CD4-positive, alpha-beta T cell (primary cell): ENCODE data around the gene SAP30BP. TPM values are rescaled to one million over a fixed set of nuclear protein-coding genes. Genes with fewer than 3 reads are reported as not detected.
A peak's percentile ranks its signal among the peaks of the same experiment; 100 is the strongest.

Source experiments
- ATAC-seq: fragments of 200-7000 bp; cut with Tn5 transposase; one replicate; pipeline ENCODE4 v1.10.0; 2022; ENCODE audit warnings: mild to moderate bottlenecking; ENCODE audit not compliant: poor library complexity
- CTCF ChIA-PET: fragments of 350-600 bp; sonication (Branson Sonifier 250); formaldehyde crosslinking; loops from one replicate; lab custom pipeline; 2021; ENCODE audit warnings: antibody characterized with exemption, inconsistent platforms; lab: Charles Lee
- POLR2A ChIA-PET: fragments of 350-600 bp; sonication (Branson Sonifier 250); formaldehyde crosslinking; loops from one replicate; lab custom pipeline; 2021; ENCODE audit warnings: antibody characterized with exemption, inconsistent platforms; lab: Charles Lee
- DNase-seq, 14 experiments: peaks; one replicate each; pipeline ENCODE4 v3.0.0-alpha.2; 2013 to 2020; ENCODE audit warnings: mixed read lengths in 2 of 14
- H3K27ac ChIP-seq, 2 donors: one replicate each; pipeline versions ENCODE4 v1.5.1 to v1.7.0; 2013; ENCODE audit warnings: low read length in 2 of 2, low read depth in 1 of 2, mild to moderate bottlenecking in 1 of 2
- H3K27me3 ChIP-seq, 2 experiments: 1 replicate in 1 of 2; 2 replicates in 1 of 2; pipeline versions ENCODE4 v1.6.1 to v1.7.0; 2013; ENCODE audit warnings: low read length in 2 of 2, control low read depth in 1 of 2, mild to moderate bottlenecking in 1 of 2, moderate library complexity in 1 of 2; ENCODE audit not compliant: insufficient read depth in 2 of 2, control insufficient read depth in 1 of 2
- H3K36me3 ChIP-seq: one replicate; pipeline ENCODE4 v1.6.1; 2013; ENCODE audit warnings: low read length, control low read depth; ENCODE audit not compliant: insufficient read depth
- H3K4me1 ChIP-seq: one replicate; pipeline ENCODE4 v1.6.1; 2013; ENCODE audit warnings: low read length, control low read depth; ENCODE audit not compliant: insufficient read depth
- H3K4me3 ChIP-seq: one replicate; pipeline ENCODE4 v1.5.1; 2013; ENCODE audit warnings: mild to moderate bottlenecking, low read length, moderate library complexity
- H3K9me3 ChIP-seq, 2 experiments: 1 replicate in 1 of 2; 2 replicates in 1 of 2; pipeline versions ENCODE4 v1.6.1 to v1.7.0; 2013; ENCODE audit warnings: low read length in 2 of 2, mild to moderate bottlenecking in 2 of 2, control low read depth in 1 of 2, moderate library complexity in 1 of 2; ENCODE audit not compliant: control insufficient read depth in 1 of 2, insufficient read depth in 1 of 2
- H3K27ac Mint-ChIP-seq: one replicate; pipeline ENCODE4 v1.8.0; 2020; ENCODE audit warnings: mixed read lengths
- H3K27me3 Mint-ChIP-seq: one replicate; pipeline ENCODE4 v1.8.0; 2021; ENCODE audit warnings: mixed read lengths
- H3K36me3 Mint-ChIP-seq: one replicate; pipeline ENCODE4 v1.8.0; 2021; ENCODE audit warnings: low read depth, mixed read lengths
- H3K4me1 Mint-ChIP-seq: one replicate; pipeline ENCODE4 v1.8.0; 2021; ENCODE audit warnings: low read depth, mixed read lengths
- H3K4me3 Mint-ChIP-seq: one replicate; pipeline ENCODE4 v1.8.0; 2020; ENCODE audit warnings: mild to moderate bottlenecking, mixed read lengths
- H3K9me3 Mint-ChIP-seq: one replicate; pipeline ENCODE4 v1.8.0; 2020; ENCODE audit warnings: mixed read lengths
- CTCF ChIP-seq: fragments of 200-600 bp; IDR thresholded peaks from one replicate; pipeline ENCODE4 v1.8.0; 2022; ENCODE audit warnings: antibody characterized with exemption, mild to moderate bottlenecking
- intact Hi-C, 2 experiments: fragments of 100-400 bp; cut with DNase I in 1 of 2; cut with micrococcal nuclease in 1 of 2; formaldehyde crosslinking; loops; one replicate each; pipeline versions ENCODE4 v1.15.1 to v1.9.0; 2023 to 2025; cut with DNase I, micrococcal nuclease
- total RNA-seq, 174 experiments: library from RNA in 2 of 174; stranded (reverse) in 2 of 174; gene quantifications; one replicate each; pipeline ENCODE4 v1.2.3 and lab custom pipeline; 2021 to 2026

Gene SAP30BP
- total RNA-seq, 2 experiments from 2014 or later, result 209 to 227 TPM

- ATAC-seq (no peak), DNase-seq (peak in 1 of 14 experiments; percentile 19)
- ChIA-PET POLR2A (no interaction called here), CTCF (no interaction called here)
- no peaks in the 10 kb centered on the region for H3K27me3 ChIP-seq
- Mint-ChIP-seq H3K27ac (no peak overlapping the region), H3K9me3 (no peaks in the 10 kb centered on the region), H3K36me3 (no peaks in the 10 kb centered on the region), H3K4me3 (no peak overlapping the region), H3K27me3 (no peaks in the 10 kb centered on the region), H3K4me1 (peaks cover 5% of the 10 kb centered on the region)
- intact Hi-C loops, result no loop called here
- TF ChIP-seq CTCF, result no peak
- no peaks in the 10 kb centered on the region for H3K9me3 ChIP-seq
- peaks cover 3% of the 10 kb centered on the region for H3K4me1 ChIP-seq
- H3K36me3 ChIP-seq, result no peaks in the 10 kb centered on the region
- no peak overlapping the region for H3K4me3 ChIP-seq
- no peak overlapping the region for H3K27ac ChIP-seq
Observed at GRCh38 chr17:75737133-75737962, 70.2 kb downstream of the SAP30BP start.

GRCh38 chr17:75738218-75738802, 71.2 kb downstream of the SAP30BP start:
- H3K27ac ChIP-seq, result no peak overlapping the region

GRCh38 chr17:75739174-75739573, 72.0 kb downstream of the SAP30BP start:
- POLR2A ChIA-PET, result no interaction called here
- H3K9me3 ChIP-seq, result no peaks in the 10 kb centered on the region
- H3K27ac ChIP-seq, result no peak overlapping the region
- Mint-ChIP-seq H3K27ac (no peak overlapping the region), H3K27me3 (no peaks in the 10 kb centered on the region), H3K4me3 (no peak overlapping the region), H3K36me3 (no peaks in the 10 kb centered on the region), H3K4me1 (peaks cover 5% of the 10 kb centered on the region), H3K9me3 (no peaks in the 10 kb centered on the region)
- H3K36me3 ChIP-seq, result no peaks in the 10 kb centered on the region
- TF ChIP-seq CTCF, result no peak
- H3K27me3 ChIP-seq, result no peaks in the 10 kb centered on the region
- intact Hi-C loops, result no loop called here
- H3K4me1 ChIP-seq, result peaks cover 3% of the 10 kb centered on the region
- no peak for ATAC-seq
- DNase-seq, result no peak
- CTCF ChIA-PET, result interaction anchor here (1.7 kb wide), 1 partner anchor 9 kb away, joined by 4 read pairs; no protein-coding TSS in a partner anchor
- H3K4me3 ChIP-seq, result no peak overlapping the region

More at GRCh38 chr17:75738218-75738802, 71.2 kb downstream of the SAP30BP start:
- DNase-seq, result peak in 3 of 14 experiments; percentile 14 to 75 (median 68)
- no peaks in the 10 kb centered on the region for H3K9me3 Mint-ChIP-seq
- H3K27me3 Mint-ChIP-seq, result no peaks in the 10 kb centered on the region
- H3K36me3 Mint-ChIP-seq, result no peaks in the 10 kb centered on the region
- H3K4me1 Mint-ChIP-seq, result peaks cover 5% of the 10 kb centered on the region
- ChIA-PET CTCF (interaction anchor here (1.7 kb wide), 1 partner anchor 10 kb away, joined by 4 read pairs; no protein-coding TSS in a partner anchor), POLR2A (no interaction called here)
- ATAC-seq, result no peak
- Histone ChIP-seq H3K36me3 (no peaks in the 10 kb centered on the region), H3K4me1 (peaks cover 3% of the 10 kb centered on the region), H3K27me3 (no peaks in the 10 kb centered on the region), H3K9me3 (no peaks in the 10 kb centered on the region), H3K4me3 (no peak overlapping the region)
- no peak overlapping the region for H3K4me3 Mint-ChIP-seq
- no peak overlapping the region for H3K27ac Mint-ChIP-seq
- intact Hi-C loops, result no loop called here
- no peak for TF ChIP-seq CTCF
